GM12878 (cell line): ENCODE measurements around the gene NOS1AP. TPM values are rescaled to one million over a fixed set of nuclear protein-coding genes. Genes with fewer than 3 reads are reported as not detected.

Experiments used
- ATAC-seq: fragments of 200-7000 bp; cut with Tn5 transposase; 3 replicates; pipeline ENCODE4 v1.9.1; 2020; ENCODE audit warnings: mild to moderate bottlenecking, moderate library complexity
- BruUV-seq: library from RNA; stranded (reverse); fragments of 400-500 nt; replicated peaks from 2 replicates; lab custom pipeline; 2021; lab: Mats Ljungman, UMichigan
- CTCF ChIA-PET: fragments of 300-600 bp; sonication (Branson Sonifier 250); formaldehyde crosslinking; extraction: SDS; loops from one replicate; lab custom pipeline; 2021; ENCODE audit warnings: inconsistent platforms; lab: Yijun Ruan, JAX
- POLR2A ChIA-PET: fragments of 350-600 bp; formaldehyde crosslinking; extraction: SDS; loops from one replicate; lab custom pipeline; 2021; ENCODE audit warnings: inconsistent platforms; lab: Charles Lee
- RAD21 ChIA-PET: fragments of 300-600 bp; sonication (Branson Sonifier 250); formaldehyde crosslinking; loops from one replicate; lab custom pipeline; 2023; ENCODE audit warnings: antibody characterized with exemption; ENCODE audit not compliant: unreplicated experiment; lab: Charles Lee
- SMC1A ChIA-PET: fragments of 300-600 bp; sonication (Branson Sonifier 250); formaldehyde crosslinking; loops from one replicate; lab custom pipeline; 2023; ENCODE audit not compliant: unreplicated experiment, uncharacterized antibody; lab: Charles Lee
- DNase-seq: peaks from one replicate; pipeline ENCODE4 v3.0.0-alpha.2; 2011; ENCODE audit warnings: low read depth, low spot score
- FAIRE-seq: peaks from 3 replicates; lab custom pipeline; 2011; peaks lifted over from hg19 to GRCh38; lab: Jason Lieb, UNC
- H2AFZ ChIP-seq: 2 replicates; pipeline ENCODE4 v1.6.0; 2011; ENCODE audit warnings: low read depth, low read length, control low read depth; ENCODE audit not compliant: control insufficient read depth
- H3K27ac ChIP-seq: 2 replicates; pipeline ENCODE4 v1.5.1; 2011; ENCODE audit warnings: control low read depth; ENCODE audit not compliant: control insufficient read depth, insufficient read depth
- H3K27me3 ChIP-seq, 2 experiments: replicated peaks in 1 of 2; 2 replicates each; pipeline versions ENCODE4 v1.6.0 to v1.6.1; 2011; ENCODE audit warnings: low read length in 1 of 2; ENCODE audit not compliant: control insufficient read depth in 2 of 2, insufficient read depth in 2 of 2
- H3K36me3 ChIP-seq, 2 experiments: 2 replicates each; pipeline ENCODE4 v1.5.1; 2011; ENCODE audit warnings: low read length in 1 of 2; ENCODE audit not compliant: control insufficient read depth in 2 of 2, insufficient read depth in 2 of 2
- H3K4me1 ChIP-seq: 2 replicates; pipeline ENCODE4 v1.6.1; 2011; ENCODE audit warnings: mild to moderate bottlenecking, low read length, moderate library complexity, mixed read lengths; ENCODE audit not compliant: control insufficient read depth, insufficient read depth
- H3K4me2 ChIP-seq: 2 replicates; pipeline ENCODE4 v1.6.0; 2011; ENCODE audit warnings: control low read depth; ENCODE audit not compliant: control insufficient read depth, insufficient read depth
- H3K4me3 ChIP-seq: fragments of 200-600 bp; sonication (generic); 2 replicates; pipeline ENCODE4 v1.5.1; 2016
- H3K79me2 ChIP-seq: 2 replicates; pipeline ENCODE4 v1.6.0; 2011; ENCODE audit warnings: low read length; ENCODE audit not compliant: control insufficient read depth, insufficient read depth
- H3K9ac ChIP-seq: 2 replicates; pipeline ENCODE4 v1.8.0; 2011; ENCODE audit warnings: low read length, control low read depth, mixed read lengths; ENCODE audit not compliant: control insufficient read depth, insufficient read depth
- H3K9me3 ChIP-seq: replicated peaks from 3 replicates; pipeline ENCODE4 v1.5.1; 2011; ENCODE audit warnings: mild to moderate bottlenecking, low read length; ENCODE audit not compliant: control insufficient read depth, insufficient read depth
- H4K20me1 ChIP-seq: 2 replicates; pipeline ENCODE4 v1.6.0; 2011; ENCODE audit not compliant: control insufficient read depth, insufficient read depth
- CEBPB ChIP-seq, 2 experiments: fragments of 150-350 bp in 1 of 2; IDR thresholded peaks; 2 replicates each; pipeline ENCODE4 v1.6.1; 2012 to 2014; ENCODE audit warnings: low read depth in 2 of 2, low read length in 2 of 2, borderline replicate concordance in 1 of 2, inconsistent platforms in 1 of 2
- E2F8 ChIP-seq: fragments of 450-650 bp; IDR thresholded peaks from 2 replicates; pipeline ENCODE4 v1.6.1; 2018; ENCODE audit warnings: mild to moderate bottlenecking, low read depth, moderate library complexity; ENCODE audit not compliant: partially characterized antibody
- HDGF ChIP-seq: fragments of 450-650 bp; IDR thresholded peaks from 2 replicates; pipeline ENCODE4 v1.6.1; 2016; ENCODE audit warnings: antibody characterized with exemption
- MTA3 ChIP-seq: IDR thresholded peaks from 2 replicates; pipeline ENCODE4 v1.6.1; 2012; ENCODE audit warnings: low read length, inconsistent platforms, borderline replicate concordance
- POLR2A ChIP-seq: IDR thresholded peaks from 2 replicates; pipeline ENCODE4 v1.6.1; 2011; ENCODE audit warnings: low read depth, mild to moderate bottlenecking, low read length
- SMAD5 ChIP-seq: IDR thresholded peaks from 2 replicates; pipeline ENCODE4 v1.6.1; 2016; ENCODE audit warnings: antibody characterized with exemption, low read depth
- WGBS: methylation state at CpG from one replicate; pipeline ENCODE4 v1.1.6; 2016; ENCODE audit warnings: low lambda C conversion rate; ENCODE audit not compliant: insufficient replicate concordance, insufficient coverage; ENCODE audit errors: missing lambda C conversion rate; 5-methylcytosine and 5-hydroxymethylcytosine counted together
- in situ Hi-C: fragments of 300-500 bp; cut with MboI; formaldehyde crosslinking; loops from 9 replicates; pipeline ENCODE4 v1.14.3; 2018; ENCODE audit warnings: mixed read lengths
- intact Hi-C: fragments of 100-400 bp; cut with micrococcal nuclease; formaldehyde crosslinking; loops from one replicate; pipeline ENCODE4 v1.14.2; 2022; ENCODE audit not compliant: unreplicated experiment
- polyA plus RNA-seq, 11 experiments: library from polyadenylated mRNA; depleted of rRNA in 4 of 11; unstranded in 6 of 11; stranded (reverse) in 5 of 11; fragments of >200 nt; fragmentation: Nextera tagmentation in 4 of 11; fragmentation: Illumina TruSeq in 1 of 11; extraction: Ambion mirVana in 4 of 11; extraction: Trizol in 1 of 11; gene quantifications; 1 replicate in 1 of 11; 2 replicates in 10 of 11; pipeline versions ENCODE4 v1.2.1 to v1.2.3, GENCODE V29; 2011 to 2016; ENCODE audit warnings: inconsistent platforms in 2 of 11, missing spikeins in 2 of 11, low read depth in 1 of 11
- total RNA-seq, 4 experiments: library from RNA; depleted of rRNA in 3 of 4; stranded (reverse); fragments of >200 nt in 3 of 4; fragmentation: Illumina TruSeq in 1 of 4; extraction: Trizol in 1 of 4; gene quantifications; 2 replicates each; pipeline versions ENCODE4 v1.2.1 to v1.2.3, GENCODE V29; 2013 to 2021

NOS1AP gene
- total and polyA plus RNA-seq, 10 of the 15 experiments (the other 5 are each of a cell fraction or from before 2014, with no cell fraction given), result 0.03 to 0.15 TPM; not detected in 8

- RAD21 ChIA-PET, result no interaction called here
- TF ChIP-seq HDGF (no peak), E2F8 (no peak), MTA3 (no peak), POLR2A (no peak), SMAD5 (no peak), CEBPB (IDR thresholded peaks at IDR 0.05; ENCODE audit: borderline replicate concordance in 1 of 2, low read depth in 2 of 2, low read length in 2 of 2) (no peak)
- TF ChIP-seq, all 136 proteins: peak for 0
- ATAC-seq (no peak), FAIRE-seq (no peak), DNase-seq (no peak)
- SMC1A ChIA-PET, result interaction anchor here (0.5 kb wide), 1 partner anchor 1890 kb away, joined by 3 read pairs; no protein-coding TSS in a partner anchor
- Histone ChIP-seq H2AFZ (no peak overlapping the region), H3K36me3 (no peaks in the 10 kb centered on the region), H3K9me3 (no peaks in the 10 kb centered on the region), H3K27me3 (peaks cover 0 to under 1% of the 10 kb centered on the region in 2 experiments; a peak in 3 of 4 replicates), H3K9ac (no peak overlapping the region), H3K4me3 (no peak overlapping the region), H3K79me2 (no peaks in the 10 kb centered on the region), H3K27ac (no peak overlapping the region), H3K4me2 (no peak overlapping the region), H3K4me1 (no peaks in the 10 kb centered on the region), H4K20me1 (no peaks in the 10 kb centered on the region)
- in situ Hi-C loops (no loop called here), intact Hi-C loops (no loop called here)
- CTCF ChIA-PET, result no interaction called here
- POLR2A ChIA-PET, result no interaction called here
- 42% methylated on average over 1 of the region's 1 CpG for WGBS
- no TSS peak for BruUV-seq
Observed at GRCh38 chr1:162314206-162314605, 244.7 kb downstream of the NOS1AP start.
